Measurements from ENCODE around the gene RAC2. TPM values are rescaled to one million over a fixed set of nuclear protein-coding genes. Genes with fewer than 3 reads are reported as not detected.

Gene RAC2
- total and polyA plus RNA-seq, 9 of the 15 experiments (the other 6 are each of a cell fraction or from before 2014, with no cell fraction given): 22.7 to 103 (median 43.3) TPM

GRCh38 chr22:37178350-37179125, 65.5 kb downstream of the RAC2 start:
- POLR2A ChIA-PET: interaction anchor here (1.1 kb wide), 1 partner anchor 18 kb away, joined by 3 read pairs; no protein-coding TSS in a partner anchor
- BruUV-seq (replicated peaks): no TSS peak

More at GRCh38 chr22:37178350-37179125, 65.5 kb downstream of the RAC2 start:
- H3K9me1 ChIP-seq (ENCODE audit: control insufficient read depth, insufficient read depth, low read length): no peaks in the 10 kb centered on the region
- H3K9ac ChIP-seq (ENCODE audit: insufficient read depth in 1 of 2, low read depth in 2 of 2, low read length in 2 of 2): no peak overlapping the region
- no peak for TF ChIP-seq CHCHD3 (CRISPR knock-in tag; IDR thresholded peaks at IDR 0.05)
- no peak for TF ChIP-seq CREB3L1 (IDR thresholded peaks at IDR 0.05; ENCODE audit: borderline replicate concordance, low read depth)
- TF ChIP-seq PML (IDR thresholded peaks at IDR 0.05; ENCODE audit: low read length): no peak
- TF ChIP-seq DEAF1 (CRISPR knock-in tag; IDR thresholded peaks at IDR 0.05): no peak
- H3K79me2 ChIP-seq (ENCODE audit: control insufficient read depth, insufficient read depth, low read length): no peaks in the 10 kb centered on the region
- H3K4me2 ChIP-seq (ENCODE audit: insufficient read depth, low read length): no peak overlapping the region
- DNase-seq (ENCODE audit: extremely low read depth in 1 of 4, low spot score in 3 of 4): no peak
- peaks cover 9 to 54% of the 10 kb centered on the region in 2 experiments; a peak in 4 of 5 replicates for H3K27me3 ChIP-seq (ENCODE audit: control insufficient read depth in 2 of 2, insufficient read depth in 2 of 2, low read length in 2 of 2)
- no peak overlapping the region for H3K27ac ChIP-seq (ENCODE audit: extremely low read depth, low read depth, low read length)
- H3K4me1 ChIP-seq (replicated peaks in 1 of 2; ENCODE audit: control insufficient read depth in 2 of 2, insufficient read depth in 2 of 2, low read length in 2 of 2): peaks cover 0 to 25% of the 10 kb centered on the region in 2 experiments; a peak in 2 of 5 replicates
- ATAC-seq: no peak
- H3K4me3 ChIP-seq: no peak overlapping the region
- H2AFZ ChIP-seq (ENCODE audit: low read depth, low read length): no peak overlapping the region
- intact Hi-C loops (cut with micrococcal nuclease) (no loop called here), in situ Hi-C loops (cut with MboI) (no loop called here)
- CTCF ChIA-PET (ENCODE audit: low intra/inter-chr PET ratio): no interaction called here
- no peaks in the 10 kb centered on the region for H3K9me3 ChIP-seq (replicated peaks; ENCODE audit: control insufficient read depth, insufficient read depth, low read depth, low read length)
- 0 out of 2 replicates have a peak, but pooled peaks cover 3% of the 10 kb centered on the region for H4K20me1 ChIP-seq (replicated peaks; ENCODE audit: control insufficient read depth, insufficient read depth, low read length)
- WGBS (ENCODE audit: insufficient coverage, low coverage, missing lambda C conversion rate): 11% methylated on average over 14 of the region's 17 CpGs
- no peaks in the 10 kb centered on the region for H3K36me3 ChIP-seq (ENCODE audit: control insufficient read depth, insufficient read depth, low read length)
- no peak for FAIRE-seq

Measured in K562 (cell line).